Left renal pelvis (tissue), 4 donors: ENCODE results near the gene UQCC3. TPM values are rescaled to one million over a fixed set of nuclear protein-coding genes. Genes with fewer than 3 reads are reported as not detected.

Experiments
- DNase-seq, 4 donors: peaks; one replicate each; pipeline ENCODE4 v3.0.0-alpha.2; 2013; ENCODE audit warnings: low read depth in 4 of 4, low spot score in 3 of 4
- polyA plus RNA-seq, 4 donors: library from polyadenylated mRNA; unstranded; fragments of 120-200 nt; gene quantifications; one replicate each; pipeline ENCODE4 v1.2.1, GENCODE V29; 2013; ENCODE audit not compliant: insufficient read length in 4 of 4

Gene UQCC3
- polyA plus RNA-seq, 4 donors: 6.0 to 12.6 (median 7.6) TPM

GRCh38 chr11:62719302-62719978 lies 48.0 kb downstream of the UQCC3 start:
- no peak for DNase-seq

GRCh38 chr11:62721994-62722393 lies 50.5 kb downstream of the UQCC3 start:
- no peak for DNase-seq

Other genes with a start within 250 kb of the UQCC3 start
- gene AHNAK, start 124.9 kb upstream of the UQCC3 start, polyA plus RNA-seq: 100 to 1,000 TPM; 189 to 439 (median 222) TPM
- gene EEF1G, start 97.8 kb upstream of the UQCC3 start, polyA plus RNA-seq: 1,000 to 10,000 TPM; 1,909 to 2,321 (median 2,191) TPM
- gene TUT1, start 80.2 kb upstream of the UQCC3 start, polyA plus RNA-seq: 10 to 100 TPM; 18.7 to 25.0 (median 21.1) TPM
- gene MTA2, start 69.8 kb upstream of the UQCC3 start, polyA plus RNA-seq: 100 to 1,000 TPM in 1 of 4 donors, 10 to 100 TPM in 3; 83.7 to 106 (median 94.6) TPM
- gene EML3, start 58.9 kb upstream of the UQCC3 start, polyA plus RNA-seq: 10 to 100 TPM; 31.8 to 42.3 (median 38.6) TPM
- gene ROM1, start 58.4 kb upstream of the UQCC3 start, polyA plus RNA-seq: 1 to 10 TPM; 3.1 to 6.9 (median 3.6) TPM
- gene B3GAT3, start 49.7 kb upstream of the UQCC3 start, polyA plus RNA-seq: 10 to 100 TPM; 27.2 to 49.9 (median 29.8) TPM
- 100 to 1,000 TPM; 363 to 404 (median 379) TPM for gene GANAB, start 25.1 kb upstream of the UQCC3 start, polyA plus RNA-seq
- 10 to 100 TPM; 15.7 to 21.6 (median 18.1) TPM for gene INTS5, start 18.4 kb upstream of the UQCC3 start, polyA plus RNA-seq
- 10 to 100 TPM; 44.7 to 64.6 (median 53.5) TPM for gene C11orf98, start 6.5 kb upstream of the UQCC3 start, polyA plus RNA-seq
- gene CSKMT, start 6.4 kb upstream of the UQCC3 start, polyA plus RNA-seq: 1 to 10 TPM; 4.4 to 6.6 (median 6.0) TPM
- 1 to 10 TPM; 5.6 to 8.5 (median 6.1) TPM for gene LBHD1, start 594 bp downstream of the UQCC3 start, polyA plus RNA-seq
- gene UBXN1, start 7.4 kb downstream of the UQCC3 start, polyA plus RNA-seq: 100 to 1,000 TPM; 109 to 166 (median 156) TPM
- gene LRRN4CL, start 17.9 kb downstream of the UQCC3 start, polyA plus RNA-seq: 1 to 10 TPM in 3 of 4 donors, under 1 TPM in 1; 0.92 to 9.5 (median 1.4) TPM
- 10 to 100 TPM; 48.7 to 71.0 (median 56.2) TPM for gene BSCL2, start 35.8 kb downstream of the UQCC3 start, polyA plus RNA-seq
- gene GNG3, start 36.0 kb downstream of the UQCC3 start, polyA plus RNA-seq: 1 to 10 TPM; 1.5 to 2.4 (median 1.9) TPM
- gene HNRNPUL2, start 55.8 kb downstream of the UQCC3 start, polyA plus RNA-seq: 10 to 100 TPM; 71.1 to 91.1 (median 84.8) TPM
- 10 to 100 TPM; 38.8 to 46.5 (median 44.0) TPM for gene TTC9C, start 56.8 kb downstream of the UQCC3 start, polyA plus RNA-seq
- 1 to 10 TPM; 3.9 to 8.9 (median 7.6) TPM for gene ZBTB3, start 82.5 kb downstream of the UQCC3 start, polyA plus RNA-seq
- gene POLR2G, start 89.9 kb downstream of the UQCC3 start, polyA plus RNA-seq: 100 to 1,000 TPM; 102 to 155 (median 145) TPM
- 10 to 100 TPM; 19.8 to 43.2 (median 26.6) TPM for gene TAF6L, start 99.7 kb downstream of the UQCC3 start, polyA plus RNA-seq
- 10 to 100 TPM; 38.8 to 68.4 (median 63.9) TPM for gene TMEM179B, start 115.7 kb downstream of the UQCC3 start, polyA plus RNA-seq
- 10 to 100 TPM; 19.4 to 31.0 (median 23.3) TPM for gene TMEM223, start 120.3 kb downstream of the UQCC3 start, polyA plus RNA-seq
- 100 to 1,000 TPM; 109 to 125 (median 121) TPM for gene NXF1, start 133.8 kb downstream of the UQCC3 start, polyA plus RNA-seq
- 10 to 100 TPM; 53.3 to 57.3 (median 55.5) TPM for gene STX5, start 160.4 kb downstream of the UQCC3 start, polyA plus RNA-seq
- under 1 TPM in 3 of 4 donors, not detected in 1; 0.32 to 0.63 (median 0.38) TPM for gene TEX54, start 161.2 kb downstream of the UQCC3 start, polyA plus RNA-seq
- gene WDR74, start 167.9 kb downstream of the UQCC3 start, polyA plus RNA-seq: 10 to 100 TPM; 30.2 to 50.4 (median 35.3) TPM
- gene SLC3A2, start 209.2 kb downstream of the UQCC3 start, polyA plus RNA-seq: 100 to 1,000 TPM in 3 of 4 donors, 10 to 100 TPM in 1; 81.0 to 207 (median 159) TPM
- gene CHRM1, start 249.7 kb downstream of the UQCC3 start, polyA plus RNA-seq: under 1 TPM in 2 of 4 donors, not detected in 2; 0.05 to 0.40 TPM